IMR-90 (cell line): ENCODE data around the gene PHF14.

ENCODE experiments used
- BHLHE40 ChIP-seq: fragments of 150-350 bp; IDR thresholded peaks from 2 replicates; pipeline ENCODE4 v1.6.1; 2016; ENCODE audit warnings: mild to moderate bottlenecking, low read depth, low read length
- CEBPB ChIP-seq: IDR thresholded peaks from 2 replicates; pipeline ENCODE4 v1.6.1; 2012; ENCODE audit warnings: low read depth, low read length, improper control_type of control experiment
- FOS ChIP-seq: fragments of 150-350 bp; IDR thresholded peaks from 2 replicates; pipeline ENCODE4 v1.6.1; 2016; ENCODE audit warnings: low read depth, low read length
- MAFK ChIP-seq: IDR thresholded peaks from 2 replicates; pipeline ENCODE4 v1.6.1; 2012; ENCODE audit warnings: low read depth, low read length, improper control_type of control experiment
- MAZ ChIP-seq: IDR thresholded peaks from 2 replicates; pipeline ENCODE4 v1.6.1; 2012; ENCODE audit warnings: low read depth, mild to moderate bottlenecking, low read length, improper control_type of control experiment, moderate library complexity, borderline replicate concordance
- POLR2A ChIP-seq: IDR thresholded peaks from 2 replicates; pipeline ENCODE4 v1.6.1; 2012; ENCODE audit warnings: mild to moderate bottlenecking, low read depth, low read length
- RAD21 ChIP-seq: IDR thresholded peaks from 2 replicates; pipeline ENCODE4 v1.6.1; 2012; ENCODE audit warnings: low read length, improper control_type of control experiment
- RCOR1 ChIP-seq: IDR thresholded peaks from 2 replicates; pipeline ENCODE4 v1.6.1; 2012; ENCODE audit warnings: mild to moderate bottlenecking, low read length, improper control_type of control experiment; ENCODE audit not compliant: insufficient replicate concordance
- RFX5 ChIP-seq: IDR thresholded peaks from 2 replicates; pipeline ENCODE4 v1.8.0; 2012; ENCODE audit warnings: low read depth, mild to moderate bottlenecking, low read length, moderate library complexity
- SMC3 ChIP-seq: fragments of 150-350 bp; IDR thresholded peaks from 2 replicates; pipeline ENCODE4 v1.6.1; 2016; ENCODE audit warnings: low read depth, mild to moderate bottlenecking, antibody characterized with exemption, low read length, moderate library complexity
- TF ChIP-seq, protein P1 (sequence below): conservative IDR thresholded peaks from 2 replicates; pipeline ENCODE4 v1.5.1; 2012; ENCODE audit warnings: mild to moderate bottlenecking, low read depth, low read length, improper control_type of control experiment
- TF ChIP-seq, protein P2 (sequence below): fragments of 150-350 bp; IDR thresholded peaks from 2 replicates; pipeline ENCODE4 v1.6.1; 2017; ENCODE audit warnings: mild to moderate bottlenecking, antibody characterized with exemption, low read length, low read depth
- TF ChIP-seq, protein P3 (sequence below): fragments of 150-350 bp; IDR thresholded peaks from 2 replicates; pipeline ENCODE4 v1.6.1; 2016; ENCODE audit warnings: low read depth, mild to moderate bottlenecking, low read length, moderate library complexity, borderline replicate concordance

DNA sequence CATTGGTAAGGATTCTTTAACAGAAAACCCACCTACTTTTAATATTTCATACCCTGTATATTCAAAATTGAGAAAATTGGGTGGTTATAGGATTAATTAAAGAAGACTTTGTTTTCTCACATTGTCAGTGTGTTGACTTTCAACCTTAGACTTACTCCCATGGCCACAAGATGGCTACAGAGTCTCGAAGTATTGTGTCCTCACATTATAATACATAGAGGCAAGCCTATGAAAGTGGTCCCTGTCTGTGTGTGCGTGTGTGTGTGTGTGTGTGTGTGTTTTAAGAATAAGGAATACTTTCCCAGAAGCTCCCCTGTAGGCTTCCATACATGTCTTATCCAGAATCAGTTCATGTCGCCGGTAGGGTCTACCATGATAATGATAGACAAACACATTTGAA, 180.0 kb downstream of the PHF14 start:
- TF ChIP-seq FOS (no peak), POLR2A (no peak), RCOR1 (no peak), RFX5 (no peak), BHLHE40 (no peak), SMC3 (no peak), MAZ (no peak), RAD21 (no peak), CEBPB (no peak), MAFK (no peak)
- TF ChIP-seq, protein P1, sequence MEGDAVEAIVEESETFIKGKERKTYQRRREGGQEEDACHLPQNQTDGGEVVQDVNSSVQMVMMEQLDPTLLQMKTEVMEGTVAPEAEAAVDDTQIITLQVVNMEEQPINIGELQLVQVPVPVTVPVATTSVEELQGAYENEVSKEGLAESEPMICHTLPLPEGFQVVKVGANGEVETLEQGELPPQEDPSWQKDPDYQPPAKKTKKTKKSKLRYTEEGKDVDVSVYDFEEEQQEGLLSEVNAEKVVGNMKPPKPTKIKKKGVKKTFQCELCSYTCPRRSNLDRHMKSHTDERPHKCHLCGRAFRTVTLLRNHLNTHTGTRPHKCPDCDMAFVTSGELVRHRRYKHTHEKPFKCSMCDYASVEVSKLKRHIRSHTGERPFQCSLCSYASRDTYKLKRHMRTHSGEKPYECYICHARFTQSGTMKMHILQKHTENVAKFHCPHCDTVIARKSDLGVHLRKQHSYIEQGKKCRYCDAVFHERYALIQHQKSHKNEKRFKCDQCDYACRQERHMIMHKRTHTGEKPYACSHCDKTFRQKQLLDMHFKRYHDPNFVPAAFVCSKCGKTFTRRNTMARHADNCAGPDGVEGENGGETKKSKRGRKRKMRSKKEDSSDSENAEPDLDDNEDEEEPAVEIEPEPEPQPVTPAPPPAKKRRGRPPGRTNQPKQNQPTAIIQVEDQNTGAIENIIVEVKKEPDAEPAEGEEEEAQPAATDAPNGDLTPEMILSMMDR: no peak
- TF ChIP-seq, protein P2, sequence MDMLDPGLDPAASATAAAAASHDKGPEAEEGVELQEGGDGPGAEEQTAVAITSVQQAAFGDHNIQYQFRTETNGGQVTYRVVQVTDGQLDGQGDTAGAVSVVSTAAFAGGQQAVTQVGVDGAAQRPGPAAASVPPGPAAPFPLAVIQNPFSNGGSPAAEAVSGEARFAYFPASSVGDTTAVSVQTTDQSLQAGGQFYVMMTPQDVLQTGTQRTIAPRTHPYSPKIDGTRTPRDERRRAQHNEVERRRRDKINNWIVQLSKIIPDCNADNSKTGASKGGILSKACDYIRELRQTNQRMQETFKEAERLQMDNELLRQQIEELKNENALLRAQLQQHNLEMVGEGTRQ: no peak
- TF ChIP-seq, protein P3, sequence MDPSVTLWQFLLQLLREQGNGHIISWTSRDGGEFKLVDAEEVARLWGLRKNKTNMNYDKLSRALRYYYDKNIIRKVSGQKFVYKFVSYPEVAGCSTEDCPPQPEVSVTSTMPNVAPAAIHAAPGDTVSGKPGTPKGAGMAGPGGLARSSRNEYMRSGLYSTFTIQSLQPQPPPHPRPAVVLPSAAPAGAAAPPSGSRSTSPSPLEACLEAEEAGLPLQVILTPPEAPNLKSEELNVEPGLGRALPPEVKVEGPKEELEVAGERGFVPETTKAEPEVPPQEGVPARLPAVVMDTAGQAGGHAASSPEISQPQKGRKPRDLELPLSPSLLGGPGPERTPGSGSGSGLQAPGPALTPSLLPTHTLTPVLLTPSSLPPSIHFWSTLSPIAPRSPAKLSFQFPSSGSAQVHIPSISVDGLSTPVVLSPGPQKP: no peak
